ENCODE data around the gene ATP5F1E. TPM values are rescaled to one million over a fixed set of nuclear protein-coding genes. Genes with fewer than 3 reads are reported as not detected.

ATP5F1E gene
- total and polyA plus RNA-seq, 12 donors, result 13.3 to 131 (median 55.3) TPM

DNA sequence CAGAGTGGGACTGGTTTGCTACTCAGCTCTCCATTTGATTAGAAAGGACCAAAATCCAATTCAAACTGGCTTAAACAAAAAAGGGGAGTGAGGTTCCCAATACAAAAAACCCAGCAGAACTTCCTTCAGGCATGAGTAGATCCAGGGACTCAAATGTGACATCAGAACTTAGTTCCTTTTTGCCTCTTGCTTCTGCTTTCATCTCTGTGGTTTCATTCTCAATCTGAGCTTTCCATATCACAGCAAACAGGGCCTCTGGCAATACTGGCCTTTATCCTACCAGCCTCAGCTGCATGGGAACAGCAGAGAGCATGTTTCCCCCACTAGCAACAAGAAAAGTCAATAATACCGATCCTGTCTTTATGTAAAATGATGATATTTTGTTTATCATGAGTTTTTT, 39.1 kb upstream of the ATP5F1E start:
- peak overlapping the region in 1 of 5 donors; percentile 11 for H3K27ac ChIP-seq
- no peaks in the 10 kb centered on the region for H3K9me3 ChIP-seq (replicated peaks in 1 of 3)
- H3K36me3 ChIP-seq (replicated peaks in 1 of 2), result no peaks in the 10 kb centered on the region
- DNase-seq, result no peak
- no peak overlapping the region for H3K4me3 ChIP-seq
- WGBS, 4 donors, result 83 to 87% (median 86%) methylated on average over 1 of the region's 1 CpG
- no peaks in the 10 kb centered on the region for H3K4me1 ChIP-seq (replicated peaks in 1 of 2)
- intact Hi-C loops (cut with DNase I), result no loop called here
- TF ChIP-seq, protein P1, sequence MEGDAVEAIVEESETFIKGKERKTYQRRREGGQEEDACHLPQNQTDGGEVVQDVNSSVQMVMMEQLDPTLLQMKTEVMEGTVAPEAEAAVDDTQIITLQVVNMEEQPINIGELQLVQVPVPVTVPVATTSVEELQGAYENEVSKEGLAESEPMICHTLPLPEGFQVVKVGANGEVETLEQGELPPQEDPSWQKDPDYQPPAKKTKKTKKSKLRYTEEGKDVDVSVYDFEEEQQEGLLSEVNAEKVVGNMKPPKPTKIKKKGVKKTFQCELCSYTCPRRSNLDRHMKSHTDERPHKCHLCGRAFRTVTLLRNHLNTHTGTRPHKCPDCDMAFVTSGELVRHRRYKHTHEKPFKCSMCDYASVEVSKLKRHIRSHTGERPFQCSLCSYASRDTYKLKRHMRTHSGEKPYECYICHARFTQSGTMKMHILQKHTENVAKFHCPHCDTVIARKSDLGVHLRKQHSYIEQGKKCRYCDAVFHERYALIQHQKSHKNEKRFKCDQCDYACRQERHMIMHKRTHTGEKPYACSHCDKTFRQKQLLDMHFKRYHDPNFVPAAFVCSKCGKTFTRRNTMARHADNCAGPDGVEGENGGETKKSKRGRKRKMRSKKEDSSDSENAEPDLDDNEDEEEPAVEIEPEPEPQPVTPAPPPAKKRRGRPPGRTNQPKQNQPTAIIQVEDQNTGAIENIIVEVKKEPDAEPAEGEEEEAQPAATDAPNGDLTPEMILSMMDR (IDR thresholded peaks at IDR 0.05), result no peak
- TF ChIP-seq POLR2A (IDR thresholded peaks at IDR 0.05), result no peak
- no peaks in the 10 kb centered on the region for H3K27me3 ChIP-seq

GRCh38 chr20:59069026-59069425, 36.9 kb upstream of the ATP5F1E start:
- no peak for DNase-seq
- intact Hi-C loops (cut with DNase I), result no loop called here
- TF ChIP-seq, protein P1 (IDR thresholded peaks at IDR 0.05), result no peak
- no peak for TF ChIP-seq POLR2A (IDR thresholded peaks at IDR 0.05)
- 36 to 45% (median 40%) methylated on average over 2 of the region's 2 CpGs for whole genome bisulfite sequencing, 4 donors
- Histone ChIP-seq H3K4me1 (replicated peaks in 1 of 2) (no peaks in the 10 kb centered on the region), H3K27me3 (no peaks in the 10 kb centered on the region), H3K9me3 (replicated peaks in 1 of 3) (no peaks in the 10 kb centered on the region), H3K27ac (no peak overlapping the region), H3K36me3 (replicated peaks in 1 of 2) (no peaks in the 10 kb centered on the region), H3K4me3 (no peak overlapping the region)

DNA sequence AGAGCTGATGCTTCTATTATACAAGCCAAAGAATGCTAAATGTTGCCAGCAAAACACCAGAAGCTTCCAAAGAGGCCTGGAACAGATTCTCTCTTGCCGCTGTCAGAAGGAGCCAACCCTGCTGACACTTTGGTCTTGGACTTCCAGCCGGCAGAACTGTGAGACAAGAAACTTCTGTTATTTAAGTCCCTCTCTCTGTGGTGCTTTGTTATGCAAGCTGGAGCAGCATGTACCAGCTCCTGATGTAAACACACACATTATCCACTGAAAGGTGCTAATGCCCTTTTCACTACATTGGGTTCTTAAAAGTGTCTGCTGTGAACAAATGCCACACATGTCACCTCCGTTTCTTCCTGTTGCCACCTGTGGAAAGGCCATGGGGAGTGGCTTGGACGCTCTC, 36.4 kb upstream of the ATP5F1E start:
- 66 to 82% (median 80%) methylated on average over 4 of the region's 4 CpGs for WGBS, 4 donors
- intact Hi-C loops (cut with DNase I), result no loop called here
- TF ChIP-seq, protein P1 (IDR thresholded peaks at IDR 0.05), result no peak
- no peak for TF ChIP-seq POLR2A (IDR thresholded peaks at IDR 0.05)
- Histone ChIP-seq H3K4me3 (no peak overlapping the region), H3K27ac (no peak overlapping the region), H3K4me1 (replicated peaks in 1 of 2) (no peaks in the 10 kb centered on the region), H3K36me3 (replicated peaks in 1 of 2) (no peaks in the 10 kb centered on the region), H3K9me3 (replicated peaks in 1 of 3) (no peaks in the 10 kb centered on the region), H3K27me3 (no peaks in the 10 kb centered on the region)
- DNase-seq, result no peak

DNA sequence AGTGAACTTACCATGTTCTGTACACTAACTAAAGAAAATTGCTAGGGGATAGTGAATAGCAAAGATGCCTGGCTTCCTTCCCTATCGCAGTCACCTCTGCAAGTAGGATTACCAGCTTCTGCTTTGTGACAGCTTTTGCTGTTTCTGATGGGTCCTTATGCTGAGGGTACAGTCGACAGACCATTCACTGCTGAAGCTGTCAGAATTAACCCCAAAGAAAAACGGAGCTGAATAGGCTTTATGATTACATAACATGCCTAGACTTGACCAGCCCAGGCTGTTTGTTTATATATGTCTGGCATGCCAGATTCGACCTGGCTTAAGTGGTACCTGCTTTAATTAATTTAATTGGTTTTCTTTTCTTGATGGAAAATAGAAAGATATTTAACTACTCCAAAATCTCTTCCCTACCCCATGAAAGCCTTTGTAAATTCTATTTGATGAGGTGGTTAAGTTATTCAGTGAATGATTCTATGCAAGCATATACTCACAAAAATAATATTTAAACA, 32.1 kb upstream of the ATP5F1E start:
- no peak overlapping the region for H3K4me3 ChIP-seq
- WGBS, 4 donors, result 55 to 57% (median 56%) methylated on average over 4 of the region's 4 CpGs
- peak overlapping the region in 1 of 5 donors; percentile 58 for H3K27ac ChIP-seq
- H3K4me1 ChIP-seq (replicated peaks in 1 of 2), result no peaks in the 10 kb centered on the region
- H3K9me3 ChIP-seq (replicated peaks in 1 of 3), result no peaks in the 10 kb centered on the region
- H3K27me3 ChIP-seq, result no peaks in the 10 kb centered on the region
- TF ChIP-seq POLR2A (IDR thresholded peaks at IDR 0.05), result no peak
- no peaks in the 10 kb centered on the region for H3K36me3 ChIP-seq (replicated peaks in 1 of 2)
- intact Hi-C loops (cut with DNase I), result no loop called here
- no peak for DNase-seq

All from adrenal gland (tissue), 12 donors.